ENCODE measurements around the gene ACTN3. TPM values are rescaled to one million over a fixed set of nuclear protein-coding genes. Genes with fewer than 3 reads are reported as not detected.

The ACTN3 gene
- total RNA-seq (not detected in 2 replicates), polyA plus RNA-seq (0.09 and 0.58 TPM in 2 replicates)

DNA sequence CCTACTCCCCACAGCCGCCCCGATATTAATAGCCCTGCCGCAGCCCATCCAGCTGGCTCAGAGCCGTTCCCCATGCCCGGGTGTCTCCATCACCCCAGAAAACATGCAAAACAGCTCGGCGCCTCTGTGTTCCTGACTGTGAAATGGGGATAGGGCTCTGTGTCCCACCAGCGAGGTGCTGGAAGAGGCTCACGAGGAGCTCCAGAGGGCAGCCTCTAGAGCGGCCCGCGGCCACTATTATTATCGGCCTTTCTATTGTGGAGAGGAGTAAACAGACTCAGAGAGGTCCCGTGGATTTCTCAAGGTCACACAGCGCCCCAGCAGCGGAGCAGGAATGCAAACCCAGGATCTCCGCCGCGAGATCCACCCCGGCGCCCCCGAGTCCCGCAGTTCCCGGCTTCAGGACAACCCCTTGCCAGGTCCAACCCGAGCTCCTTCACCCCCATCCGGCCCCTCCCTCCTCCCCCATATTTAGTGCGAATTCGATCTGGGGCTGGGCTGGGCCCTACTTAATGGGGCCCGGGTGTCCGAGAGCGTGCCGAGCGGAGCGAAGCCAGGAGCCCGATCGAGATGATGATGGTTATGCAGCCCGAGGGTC, at the start of gene ACTN3:
Gene ACTN3 (plus strand): TSS at position 536 of the 598 bp plus-strand sequence. CDS start 35 bp downstream, at position 571.
- Histone ChIP-seq H3K27ac (peak within 1 kb of the TSS; percentile 43), H3K27me3 (no peaks in the 10 kb centered on the region), H3K36me3 (replicated peaks; ENCODE audit: insufficient read depth, low read depth) (no peaks in the 10 kb centered on the region), H3K79me2 (peaks cover 3% of the 10 kb centered on the region), H3K4me1 (ENCODE audit: insufficient read depth) (peaks cover 17% of the 10 kb centered on the region), H4K20me1 (ENCODE audit: insufficient read depth, poor library complexity, severe bottlenecking) (no peaks in the 10 kb centered on the region), H3K4me3 (peak within 1 kb of the TSS; percentile 83), H3K9me2 (replicated peaks; ENCODE audit: insufficient read depth) (no peaks in the 10 kb centered on the region), H2AFZ (peak within 1 kb of the TSS; percentile 61), H3K4me2 (peak within 1 kb of the TSS; percentile 90), H3K9me3 (ENCODE audit: low read depth) (no peaks in the 10 kb centered on the region)
- TF ChIP-seq EZH2 (IDR thresholded peaks at IDR 0.05; ENCODE audit: borderline replicate concordance): no peak
- TF ChIP-seq EZH2phosphoT487 (IDR thresholded peaks at IDR 0.05; ENCODE audit: low read depth, severe bottlenecking, unreplicated experiment): no peak
- TF ChIP-seq, protein P1, sequence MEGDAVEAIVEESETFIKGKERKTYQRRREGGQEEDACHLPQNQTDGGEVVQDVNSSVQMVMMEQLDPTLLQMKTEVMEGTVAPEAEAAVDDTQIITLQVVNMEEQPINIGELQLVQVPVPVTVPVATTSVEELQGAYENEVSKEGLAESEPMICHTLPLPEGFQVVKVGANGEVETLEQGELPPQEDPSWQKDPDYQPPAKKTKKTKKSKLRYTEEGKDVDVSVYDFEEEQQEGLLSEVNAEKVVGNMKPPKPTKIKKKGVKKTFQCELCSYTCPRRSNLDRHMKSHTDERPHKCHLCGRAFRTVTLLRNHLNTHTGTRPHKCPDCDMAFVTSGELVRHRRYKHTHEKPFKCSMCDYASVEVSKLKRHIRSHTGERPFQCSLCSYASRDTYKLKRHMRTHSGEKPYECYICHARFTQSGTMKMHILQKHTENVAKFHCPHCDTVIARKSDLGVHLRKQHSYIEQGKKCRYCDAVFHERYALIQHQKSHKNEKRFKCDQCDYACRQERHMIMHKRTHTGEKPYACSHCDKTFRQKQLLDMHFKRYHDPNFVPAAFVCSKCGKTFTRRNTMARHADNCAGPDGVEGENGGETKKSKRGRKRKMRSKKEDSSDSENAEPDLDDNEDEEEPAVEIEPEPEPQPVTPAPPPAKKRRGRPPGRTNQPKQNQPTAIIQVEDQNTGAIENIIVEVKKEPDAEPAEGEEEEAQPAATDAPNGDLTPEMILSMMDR (IDR thresholded peaks at IDR 0.05; ENCODE audit: poor library complexity): no peak
- 6% methylated on average over 37 of the region's 37 CpGs for WGBS (ENCODE audit: low lambda C conversion rate, missing lambda C conversion rate)
- peak; percentile 32 for DNase-seq (ENCODE audit: low spot score)

DNA sequence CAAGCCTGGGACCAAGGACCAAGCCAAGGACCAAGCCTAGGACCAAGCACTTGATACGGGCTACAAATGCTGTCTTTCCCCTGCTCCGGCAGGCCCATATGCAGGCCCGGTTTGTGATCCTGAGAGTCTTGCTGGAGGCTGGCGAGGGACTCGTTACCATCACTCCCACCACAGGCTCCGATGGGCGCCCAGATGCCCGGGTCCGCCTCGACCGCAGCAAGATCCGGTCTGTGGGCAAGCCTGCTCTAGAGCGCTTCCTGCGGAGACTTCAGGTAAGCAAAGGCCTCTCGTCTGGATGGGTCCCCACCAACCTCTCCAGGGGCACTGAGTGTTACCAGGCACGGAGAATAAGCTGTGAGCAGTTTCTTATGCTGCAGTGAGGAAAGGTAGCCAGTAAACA, 49.5 kb upstream of the ACTN3 start:
- H2AFZ ChIP-seq: no peak overlapping the region
- TF ChIP-seq EZH2phosphoT487 (IDR thresholded peaks at IDR 0.05; ENCODE audit: low read depth, severe bottlenecking, unreplicated experiment) (no peak), EZH2 (IDR thresholded peaks at IDR 0.05; ENCODE audit: borderline replicate concordance) (no peak)
- TF ChIP-seq, protein P1 (IDR thresholded peaks at IDR 0.05; ENCODE audit: poor library complexity): no peak
- no peaks in the 10 kb centered on the region for H3K36me3 ChIP-seq (replicated peaks; ENCODE audit: insufficient read depth, low read depth)
- no peak overlapping the region for H3K27ac ChIP-seq
- H3K4me3 ChIP-seq: no peak overlapping the region
- DNase-seq (ENCODE audit: low spot score): no peak
- H3K9me3 ChIP-seq (ENCODE audit: low read depth): no peaks in the 10 kb centered on the region
- 98% methylated on average over 16 of the region's 16 CpGs for WGBS (ENCODE audit: low lambda C conversion rate, missing lambda C conversion rate)
- H3K27me3 ChIP-seq: no peaks in the 10 kb centered on the region
- H3K4me1 ChIP-seq (ENCODE audit: insufficient read depth): no peaks in the 10 kb centered on the region
- no peaks in the 10 kb centered on the region for H4K20me1 ChIP-seq (ENCODE audit: insufficient read depth, poor library complexity, severe bottlenecking)
- no peaks in the 10 kb centered on the region for H3K79me2 ChIP-seq
- no peaks in the 10 kb centered on the region for H3K9me2 ChIP-seq (replicated peaks; ENCODE audit: insufficient read depth)
- no peak overlapping the region for H3K4me2 ChIP-seq

DNA sequence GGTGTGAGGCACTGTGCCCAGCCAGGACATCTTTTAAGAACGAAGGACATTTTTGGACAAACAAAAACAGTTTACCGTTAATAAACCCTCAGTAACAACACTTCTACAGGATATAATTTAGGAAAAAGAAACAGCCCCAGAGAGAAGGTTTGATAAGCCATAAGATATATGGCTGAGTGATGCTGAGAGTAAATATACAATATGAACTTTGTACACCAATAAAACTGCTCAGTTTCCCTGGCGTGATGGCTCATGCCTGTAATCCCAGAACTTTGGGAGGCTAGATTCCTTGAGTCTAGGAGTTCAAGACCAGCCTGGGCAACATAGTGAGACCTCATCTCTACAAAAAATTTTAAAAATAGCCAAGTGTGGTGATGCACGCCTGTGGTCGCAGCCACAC, 48.2 kb upstream of the ACTN3 start:
- no peak overlapping the region for H3K27ac ChIP-seq
- H4K20me1 ChIP-seq (ENCODE audit: insufficient read depth, poor library complexity, severe bottlenecking): no peaks in the 10 kb centered on the region
- TF ChIP-seq, protein P1 (IDR thresholded peaks at IDR 0.05; ENCODE audit: poor library complexity): no peak
- TF ChIP-seq EZH2phosphoT487 (IDR thresholded peaks at IDR 0.05; ENCODE audit: low read depth, severe bottlenecking, unreplicated experiment) (no peak), EZH2 (IDR thresholded peaks at IDR 0.05; ENCODE audit: borderline replicate concordance) (no peak)
- H3K9me3 ChIP-seq (ENCODE audit: low read depth): no peaks in the 10 kb centered on the region
- H3K36me3 ChIP-seq (replicated peaks; ENCODE audit: insufficient read depth, low read depth): no peaks in the 10 kb centered on the region
- WGBS (ENCODE audit: low lambda C conversion rate, missing lambda C conversion rate): 82% methylated on average over 5 of the region's 5 CpGs
- no peak overlapping the region for H3K4me3 ChIP-seq
- H3K4me2 ChIP-seq: no peak overlapping the region
- no peak for DNase-seq (ENCODE audit: low spot score)
- no peaks in the 10 kb centered on the region for H3K27me3 ChIP-seq
- H3K79me2 ChIP-seq: no peaks in the 10 kb centered on the region
- H3K9me2 ChIP-seq (replicated peaks; ENCODE audit: insufficient read depth): no peaks in the 10 kb centered on the region
- no peak overlapping the region for H2AFZ ChIP-seq
- H3K4me1 ChIP-seq (ENCODE audit: insufficient read depth): no peaks in the 10 kb centered on the region

Measured in hepatocyte (in vitro differentiated cells).